GM19328 (cell line): ENCODE data around the gene PTPN20.
"Not testable (repeated sequence)": the region's sequence is repeated elsewhere in the genome, so short reads cannot be mapped to it uniquely, and the experiment has no call there.

Source experiments
- ATAC-seq: cut with Tn5 transposase; IDR thresholded peaks from one replicate; pipeline ENCODE4 v1.9.1; 2021; ENCODE audit warnings: mild to moderate bottlenecking, moderate library complexity; ENCODE audit not compliant: unreplicated experiment

The PTPN20 gene

GRCh38 chr10:46911144-46911876 lies at the start of gene PTPN20:
TSS of gene PTPN20 (plus strand) at chr10:46911428. CDS start at chr10:46932500, 21,072 bp downstream.
- ATAC-seq: not testable (repeated sequence)

- not testable (repeated sequence) for ATAC-seq
Observed at GRCh38 chr10:46869716-46870115, 41.5 kb upstream of the PTPN20 start.

- ATAC-seq: not testable (repeated sequence)
Observed at GRCh38 chr10:46871583-46871982, 39.6 kb upstream of the PTPN20 start.

GRCh38 chr10:46875304-46875703 lies 35.9 kb upstream of the PTPN20 start:
- not testable (repeated sequence) for ATAC-seq

GRCh38 chr10:46876773-46877172 lies 34.5 kb upstream of the PTPN20 start:
- not testable (repeated sequence) for ATAC-seq

- ATAC-seq: not testable (repeated sequence)
Observed at GRCh38 chr10:46878761-46879160, 32.5 kb upstream of the PTPN20 start.

GRCh38 chr10:46890813-46891611 lies 20.2 kb upstream of the PTPN20 start:
- not testable (repeated sequence) for ATAC-seq

- not testable (repeated sequence) for ATAC-seq
Observed at GRCh38 chr10:46896762-46897692, 14.2 kb upstream of the PTPN20 start.

- not testable (repeated sequence) for ATAC-seq
Observed at GRCh38 chr10:46901247-46901646, 10.0 kb upstream of the PTPN20 start.

GRCh38 chr10:46903874-46904273 lies 7.4 kb upstream of the PTPN20 start:
- not testable (repeated sequence) for ATAC-seq

GRCh38 chr10:46906359-46906758 lies 4.9 kb upstream of the PTPN20 start:
- not testable (repeated sequence) for ATAC-seq

GRCh38 chr10:46907185-46908117 lies 3.8 kb upstream of the PTPN20 start:
- not testable (repeated sequence) for ATAC-seq

- not testable (repeated sequence) for ATAC-seq
Observed at GRCh38 chr10:46922498-46922897, 11.3 kb downstream of the PTPN20 start.

GRCh38 chr10:46925156-46925555 lies 13.9 kb downstream of the PTPN20 start:
- ATAC-seq: not testable (repeated sequence)

- not testable (repeated sequence) for ATAC-seq
Observed at GRCh38 chr10:46925853-46926252, 14.6 kb downstream of the PTPN20 start.

- ATAC-seq: not testable (repeated sequence)
Observed at GRCh38 chr10:46928810-46929209, 17.6 kb downstream of the PTPN20 start.

GRCh38 chr10:46932383-46932782 lies 21.2 kb downstream of the PTPN20 start:
- ATAC-seq: not testable (repeated sequence)

- ATAC-seq: not testable (repeated sequence)
Observed at GRCh38 chr10:46941091-46941490, 29.9 kb downstream of the PTPN20 start.

- ATAC-seq: not testable (repeated sequence)
Observed at GRCh38 chr10:46948687-46949518, 37.7 kb downstream of the PTPN20 start.
